H1 (cell line): ENCODE measurements around the gene VRK3. TPM values are rescaled to one million over a fixed set of nuclear protein-coding genes. Genes with fewer than 3 reads are reported as not detected.

Experiments used
- CHD1 ChIP-seq: IDR thresholded peaks from 2 replicates; pipeline ENCODE4 v1.6.1; 2012; ENCODE audit warnings: low read depth, low read length, improper control_type of control experiment
- CHD7 ChIP-seq: fragments of 300-600 bp; sonication (generic); IDR thresholded peaks from 2 replicates; pipeline ENCODE4 v1.7.1; 2012; ENCODE audit warnings: low read length, moderate library complexity, mild to moderate bottlenecking, inconsistent platforms; ENCODE audit not compliant: insufficient replicate concordance
- CTBP2 ChIP-seq: IDR thresholded peaks from 2 replicates; pipeline ENCODE4 v1.7.0; 2011; ENCODE audit warnings: borderline replicate concordance, mild to moderate bottlenecking, moderate library complexity, mixed read lengths, low read length; ENCODE audit not compliant: insufficient read depth, insufficient read length
- EZH2 ChIP-seq: fragments of 200-600 bp; sonication (generic); IDR thresholded peaks from 2 replicates; pipeline ENCODE4 v1.7.1; 2012; ENCODE audit warnings: low read depth, mild to moderate bottlenecking, moderate library complexity, low read length, inconsistent platforms; ENCODE audit not compliant: severe bottlenecking
- polyA plus RNA-seq, 7 experiments: library from polyadenylated mRNA; depleted of rRNA in 3 of 7; stranded (reverse) in 5 of 7; unstranded in 2 of 7; fragments of >200 nt in 5 of 7; fragments of 200-250 nt in 2 of 7; gene quantifications; 1 replicate in 5 of 7; 2 replicates in 1 of 7; 4 replicates in 1 of 7; pipeline versions ENCODE4 v1.2.1 to v1.2.3, GENCODE V29; 2011 to 2013; ENCODE audit warnings: missing spikeins in 2 of 7, mixed read lengths in 2 of 7
- total RNA-seq: library from RNA; stranded (reverse); fragmentation: NEBNext Ultra II Directional; extraction: Animal tissue kit (Norgen Biotek cat#: 25700); gene quantifications from 2 replicates; pipeline ENCODE4 v1.2.1, GENCODE V29; 2021

The VRK3 gene
- total and polyA plus RNA-seq, 2 of the 8 experiments (the other 6 are each of a cell fraction or from before 2014, with no cell fraction given): 21.3 to 36.1 TPM

- no peak for TF ChIP-seq CHD7
- no peak for TF ChIP-seq CHD1
- no peak for TF ChIP-seq CTBP2
- TF ChIP-seq EZH2: no peak
Observed at GRCh38 chr19:50003254-50003788, 21.9 kb downstream of the VRK3 start (continued).
